HG02588 (cell line): ENCODE results near the gene TMEM179.

Experiments
- ATAC-seq: cut with Tn5 transposase; IDR thresholded peaks from one replicate; pipeline ENCODE4 v1.9.1; 2021; ENCODE audit warnings: mild to moderate bottlenecking, moderate library complexity; ENCODE audit not compliant: unreplicated experiment

Gene TMEM179

DNA sequence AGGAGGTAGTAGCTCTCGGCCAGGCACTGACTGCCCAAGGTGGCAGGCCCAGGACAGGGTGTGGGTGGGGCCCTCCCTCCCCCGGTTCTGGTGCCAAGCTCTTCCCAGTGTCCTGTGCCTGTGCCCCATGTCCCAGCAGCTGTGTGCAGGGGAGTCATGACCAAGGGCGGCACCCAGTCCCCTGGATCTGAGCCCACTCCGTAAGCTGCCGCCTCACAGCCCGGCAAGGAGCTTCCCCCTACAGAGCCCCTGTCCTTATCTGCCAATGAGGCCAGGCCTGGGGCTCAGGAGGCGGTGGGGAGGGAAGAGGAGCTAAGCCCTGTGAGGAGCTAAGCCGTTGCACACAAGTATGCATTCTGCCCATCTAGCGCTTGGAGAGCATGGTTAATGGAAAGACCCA is 30.6 kb downstream of the TMEM179 start:
- ATAC-seq = no peak

DNA sequence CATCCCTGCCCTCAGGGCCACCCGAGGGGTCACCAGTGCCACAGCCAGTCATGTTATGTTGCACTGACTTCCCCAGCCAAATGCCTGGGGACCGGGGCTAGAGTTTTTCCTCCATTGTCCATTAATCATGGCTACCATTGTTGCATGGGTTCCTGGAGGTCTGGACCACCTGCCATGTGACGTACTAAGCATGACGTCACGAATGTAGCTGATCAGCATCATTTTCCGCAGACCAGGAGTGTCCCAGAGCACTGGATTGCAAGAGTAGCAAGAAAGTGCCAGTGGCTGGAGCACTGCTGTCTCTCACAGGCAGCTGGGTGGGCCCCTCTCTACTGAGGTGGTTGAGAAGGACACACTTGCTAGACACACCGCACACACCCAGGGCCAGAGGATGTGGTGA is 31.9 kb downstream of the TMEM179 start:
- ATAC-seq = no peak

- ATAC-seq = no peak
Measured at GRCh38 chr14:104572024-104572626, 32.4 kb downstream of the TMEM179 start.

DNA sequence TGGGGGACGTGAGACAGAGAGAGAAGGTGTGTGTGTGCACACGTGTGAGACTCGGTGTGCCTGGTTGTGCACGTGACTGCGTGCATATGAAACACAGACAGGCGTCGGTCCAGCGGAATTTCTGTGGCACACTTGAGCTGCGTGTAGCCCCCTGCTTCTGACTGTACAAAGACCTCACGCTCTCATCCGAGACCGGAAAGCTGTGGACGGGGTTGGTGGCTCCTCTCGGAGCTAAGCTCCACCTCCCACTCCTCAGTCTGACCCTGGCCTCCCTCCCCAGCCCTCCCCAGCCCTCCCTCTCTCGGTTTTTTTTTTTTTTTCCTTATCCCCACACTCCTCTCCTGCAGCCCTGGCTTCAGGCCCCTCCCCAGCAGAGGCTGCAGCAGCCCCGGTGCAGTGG is 33.3 kb downstream of the TMEM179 start:
- ATAC-seq = no peak

GRCh38 chr14:104569435-104569834 is 35.1 kb downstream of the TMEM179 start:
- no peak for ATAC-seq

GRCh38 chr14:104568620-104569019 is 36.0 kb downstream of the TMEM179 start:
- no peak for ATAC-seq

- no peak for ATAC-seq
Measured at GRCh38 chr14:104567957-104568225, 36.7 kb downstream of the TMEM179 start.

DNA sequence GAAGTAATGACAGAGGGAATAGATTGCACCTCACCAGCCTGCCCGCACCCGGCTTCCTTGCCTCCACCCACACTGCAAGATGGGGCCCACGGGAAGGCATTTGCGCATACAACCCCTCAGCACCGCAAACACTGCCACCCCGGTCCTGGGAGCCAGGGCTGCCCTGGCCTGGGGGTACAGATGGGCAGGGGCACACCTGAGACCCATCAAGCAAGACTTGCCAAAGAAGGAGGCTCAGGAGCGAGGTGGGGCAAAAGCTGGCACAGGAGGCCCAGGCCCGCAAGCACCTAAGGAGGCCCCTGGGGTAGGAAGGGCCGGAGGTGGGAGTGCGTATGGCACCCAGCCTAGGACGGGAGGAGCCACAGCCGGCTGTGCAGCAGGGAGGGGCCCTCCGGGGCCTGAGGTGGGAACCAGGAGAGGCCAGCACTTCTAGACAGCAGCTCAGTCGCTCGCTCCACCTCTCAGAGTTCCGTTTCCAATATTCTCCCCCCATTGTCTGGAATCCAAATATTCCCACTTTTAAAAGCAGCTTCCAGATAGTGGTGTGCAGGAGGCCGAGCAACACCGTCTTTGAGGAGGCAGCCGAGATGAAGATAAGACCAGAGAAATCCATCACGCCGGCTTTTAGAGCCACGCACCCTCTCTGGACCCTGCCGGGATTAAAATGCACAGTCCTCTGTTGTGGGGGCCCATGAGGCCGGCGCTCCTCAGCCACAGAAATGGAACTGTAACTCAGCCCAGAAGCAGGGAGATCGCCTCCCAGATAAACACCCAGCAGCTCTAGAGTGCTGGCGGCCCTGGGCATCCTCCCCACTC is 37.2 kb downstream of the TMEM179 start:
- ATAC-seq = no peak

GRCh38 chr14:104564744-104565679 is 39.6 kb downstream of the TMEM179 start:
- no peak for ATAC-seq

GRCh38 chr14:104563742-104564615 is 40.6 kb downstream of the TMEM179 start:
- ATAC-seq = no peak

DNA sequence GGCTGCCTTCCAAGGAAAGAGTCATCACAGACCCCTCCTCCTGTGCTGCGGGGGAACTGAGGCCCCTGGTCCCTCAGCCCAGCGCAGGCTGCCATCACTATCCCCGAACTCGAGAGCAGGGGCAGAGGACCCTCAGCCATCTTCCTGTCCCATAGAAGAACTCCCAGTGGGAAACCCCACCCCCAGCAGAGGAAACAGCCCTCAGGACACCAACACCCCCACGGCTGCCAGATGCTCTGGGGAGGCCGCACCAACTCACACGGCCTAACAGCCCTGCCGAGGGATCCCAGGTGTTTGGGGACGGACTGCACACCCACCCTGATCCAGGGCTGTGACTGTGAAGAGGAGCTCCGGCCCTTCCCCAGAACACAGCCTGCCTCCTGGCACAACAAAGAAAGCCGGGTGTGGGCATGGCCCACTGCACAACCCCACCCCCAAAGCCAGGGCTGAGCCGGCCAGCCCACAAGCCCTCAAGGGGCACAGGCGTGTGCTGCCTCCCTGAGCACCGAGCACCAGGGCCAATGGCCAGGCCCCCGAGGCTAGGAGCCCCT is 41.3 kb downstream of the TMEM179 start:
- no peak for ATAC-seq

DNA sequence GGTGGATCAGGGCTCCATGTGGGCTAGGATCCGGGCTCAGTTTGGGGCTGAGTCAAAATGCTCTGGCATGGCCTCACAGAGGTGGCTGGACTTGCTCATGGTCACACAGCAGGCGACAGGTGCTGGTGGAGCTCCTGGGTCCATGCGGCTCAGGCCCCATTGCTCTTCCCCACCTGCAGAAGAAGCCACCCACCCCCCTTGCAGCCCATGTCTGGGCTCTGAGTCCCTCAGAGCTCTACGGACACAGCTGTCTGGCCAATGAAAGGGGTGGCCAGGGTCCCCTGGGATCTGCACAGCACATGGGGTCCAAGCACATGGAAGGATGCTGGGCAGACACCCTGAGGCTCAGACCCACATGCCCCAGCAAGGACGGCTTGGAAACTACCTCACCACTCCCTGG is 42.0 kb downstream of the TMEM179 start:
- ATAC-seq = no peak

GRCh38 chr14:104561632-104562495 is 42.7 kb downstream of the TMEM179 start:
- no peak for ATAC-seq

DNA sequence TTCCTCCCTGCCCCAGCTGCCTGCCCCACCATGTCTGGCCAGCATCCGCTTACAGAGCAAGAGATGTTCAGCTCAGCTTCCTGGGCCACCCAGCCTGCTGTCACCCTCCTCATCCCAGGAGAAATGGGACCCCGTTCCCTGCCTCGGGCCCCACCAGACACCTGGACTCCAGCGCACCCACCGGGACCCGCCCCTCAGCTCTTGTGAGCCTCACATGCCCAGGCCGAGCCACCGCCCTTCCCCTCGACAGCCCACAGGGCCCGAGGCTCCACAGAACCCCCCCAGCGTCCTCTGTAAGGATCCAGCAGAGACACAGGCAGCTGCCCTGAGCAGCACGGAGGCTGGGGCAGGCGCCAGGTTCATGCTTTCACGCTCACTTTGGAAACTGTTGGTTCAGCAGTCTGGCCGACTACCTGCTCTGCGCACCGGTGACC is 43.4 kb downstream of the TMEM179 start:
- ATAC-seq = no peak

- ATAC-seq = no peak
Measured at GRCh38 chr14:104560586-104560945, 44.0 kb downstream of the TMEM179 start.

GRCh38 chr14:104559804-104560585 is 44.6 kb downstream of the TMEM179 start:
- ATAC-seq = no peak

GRCh38 chr14:104559028-104559803 is 45.4 kb downstream of the TMEM179 start:
- no peak for ATAC-seq
